H9 (cell line): ENCODE measurements around the gene DHX38. TPM values are rescaled to one million over a fixed set of nuclear protein-coding genes. Genes with fewer than 3 reads are reported as not detected.

Experiments used
- DNase-seq: peaks from one replicate; pipeline ENCODE4 v3.0.0-alpha.2; 2017
- H2AFZ ChIP-seq: one replicate; pipeline ENCODE4 v1.6.1; 2013; ENCODE audit warnings: mild to moderate bottlenecking, low read length, control low read depth, moderate library complexity
- H2AK5ac ChIP-seq: 2 replicates; pipeline ENCODE4 v1.6.1; 2013; ENCODE audit warnings: low read length, control low read depth, mixed read lengths; ENCODE audit not compliant: insufficient read length
- H2BK120ac ChIP-seq: one replicate; pipeline ENCODE4 v1.6.1; 2013; ENCODE audit warnings: low read depth, mild to moderate bottlenecking, low read length, control low read depth, inconsistent platforms; ENCODE audit not compliant: poor library complexity, severe bottlenecking
- H2BK12ac ChIP-seq: 2 replicates; pipeline ENCODE4 v1.6.1; 2013; ENCODE audit warnings: low read length, control low read depth, mixed read lengths, low read depth; ENCODE audit not compliant: insufficient read length
- H2BK15ac ChIP-seq: 2 replicates; pipeline ENCODE4 v1.6.1; 2013; ENCODE audit warnings: low read depth, low read length, control low read depth
- H2BK20ac ChIP-seq: one replicate; pipeline ENCODE4 v1.6.1; 2013; ENCODE audit warnings: low read depth, mild to moderate bottlenecking, low read length, control low read depth, inconsistent platforms; ENCODE audit not compliant: poor library complexity, severe bottlenecking
- H2BK5ac ChIP-seq: 2 replicates; pipeline ENCODE4 v1.6.1; 2013; ENCODE audit warnings: low read length, control low read depth, mixed read lengths; ENCODE audit not compliant: insufficient read length
- H3K14ac ChIP-seq: 2 replicates; pipeline ENCODE4 v1.6.1; 2013; ENCODE audit warnings: low read length, control low read depth; ENCODE audit not compliant: insufficient read depth
- H3K18ac ChIP-seq: 2 replicates; pipeline ENCODE4 v1.6.1; 2013; ENCODE audit warnings: low read depth, mild to moderate bottlenecking, mixed read lengths, low read length, control low read depth; ENCODE audit not compliant: insufficient read length
- H3K23ac ChIP-seq: 2 replicates; pipeline ENCODE4 v1.6.1; 2013; ENCODE audit warnings: low read length, control low read depth, mixed read lengths, low read depth; ENCODE audit not compliant: insufficient read length
- H3K23me2 ChIP-seq: 2 replicates; pipeline ENCODE4 v1.6.1; 2013; ENCODE audit warnings: low read depth, mild to moderate bottlenecking, mixed read lengths, low read length, control low read depth; ENCODE audit not compliant: insufficient read length, poor library complexity, severe bottlenecking
- H3K27ac ChIP-seq: 2 replicates; pipeline ENCODE4 v1.5.1; 2013; ENCODE audit warnings: low read length, control low read depth, mixed read lengths, low read depth; ENCODE audit not compliant: insufficient read length
- H3K27me3 ChIP-seq: 2 replicates; pipeline ENCODE4 v1.6.1; 2013; ENCODE audit warnings: low read length, control low read depth, inconsistent platforms; ENCODE audit not compliant: insufficient read depth
- H3K4ac ChIP-seq: 2 replicates; pipeline ENCODE4 v1.6.1; 2013; ENCODE audit warnings: low read depth, mild to moderate bottlenecking, control low read depth, inconsistent platforms, low read length, moderate library complexity
- H3K4me1 ChIP-seq: 2 replicates; pipeline ENCODE4 v1.6.1; 2013; ENCODE audit warnings: low read length, control low read depth, inconsistent platforms; ENCODE audit not compliant: insufficient read depth
- H3K4me2 ChIP-seq: 2 replicates; pipeline ENCODE4 v1.6.1; 2013; ENCODE audit warnings: low read length, control low read depth, mixed read lengths; ENCODE audit not compliant: insufficient read length, insufficient read depth
- H3K56ac ChIP-seq: 2 replicates; pipeline ENCODE4 v1.6.1; 2013; ENCODE audit warnings: low read depth, mild to moderate bottlenecking, mixed read lengths, low read length, control low read depth; ENCODE audit not compliant: insufficient read length
- H3K79me1 ChIP-seq: 2 replicates; pipeline ENCODE4 v1.6.1; 2013; ENCODE audit warnings: low read depth, mild to moderate bottlenecking, moderate library complexity, low read length, control low read depth, inconsistent platforms; ENCODE audit not compliant: insufficient read depth, poor library complexity, severe bottlenecking
- H3K79me2 ChIP-seq: 2 replicates; pipeline ENCODE4 v1.6.1; 2013; ENCODE audit warnings: low read length, control low read depth, inconsistent platforms; ENCODE audit not compliant: insufficient read depth
- H3K9ac ChIP-seq: 2 replicates; pipeline ENCODE4 v1.6.1; 2013; ENCODE audit warnings: low read length, control low read depth, mixed read lengths; ENCODE audit not compliant: insufficient read length; ENCODE audit errors: extremely low read depth
- H3K9me3 ChIP-seq: one replicate; pipeline ENCODE4 v1.6.1; 2013; ENCODE audit warnings: low read depth, low read length, inconsistent platforms; ENCODE audit not compliant: control insufficient read depth
- H3T11ph ChIP-seq: one replicate; pipeline ENCODE4 v1.6.1; 2013; ENCODE audit warnings: mild to moderate bottlenecking, low read length, control low read depth, inconsistent platforms
- H4K20me1 ChIP-seq: one replicate; pipeline ENCODE4 v1.6.1; 2013; ENCODE audit not compliant: control insufficient read depth, insufficient read length, insufficient read depth
- H4K5ac ChIP-seq: 2 replicates; pipeline ENCODE4 v1.6.1; 2013; ENCODE audit warnings: low read depth, mild to moderate bottlenecking, mixed read lengths, low read length, control low read depth; ENCODE audit not compliant: insufficient read length
- H4K8ac ChIP-seq: replicated peaks from 2 replicates; pipeline ENCODE4 v1.6.1; 2013; ENCODE audit warnings: low read length, control low read depth, mixed read lengths, low read depth; ENCODE audit not compliant: insufficient read length
- H4K91ac ChIP-seq: 2 replicates; pipeline ENCODE4 v1.6.1; 2013; ENCODE audit warnings: low read depth, mild to moderate bottlenecking, moderate library complexity, mixed read lengths, low read length, control low read depth; ENCODE audit not compliant: insufficient read length
- H3K27ac Mint-ChIP-seq, 3 experiments: 2 replicates in 2 of 3; 3 replicates in 1 of 3; pipeline ENCODE4 v1.8.0; 2020 to 2021; ENCODE audit warnings: mixed read lengths in 3 of 3, mild to moderate bottlenecking in 1 of 3, moderate library complexity in 1 of 3
- H3K27me3 Mint-ChIP-seq: 2 replicates; pipeline ENCODE4 v1.8.0; 2021; ENCODE audit warnings: low read depth, mild to moderate bottlenecking, moderate library complexity, mixed read lengths
- H3K36me3 Mint-ChIP-seq, 3 experiments: 2 replicates in 2 of 3; 3 replicates in 1 of 3; pipeline ENCODE4 v1.8.0; 2020 to 2021; ENCODE audit warnings: low read depth in 3 of 3, mixed read lengths in 3 of 3; ENCODE audit not compliant: insufficient read depth in 1 of 3
- H3K4me1 Mint-ChIP-seq, 2 experiments: 2 replicates each; pipeline ENCODE4 v1.8.0; 2020; ENCODE audit warnings: mixed read lengths in 2 of 2
- H3K4me3 Mint-ChIP-seq, 2 experiments: 2 replicates in 1 of 2; 3 replicates in 1 of 2; pipeline ENCODE4 v1.8.0; 2020 to 2021; ENCODE audit warnings: mild to moderate bottlenecking in 2 of 2, mixed read lengths in 2 of 2, moderate library complexity in 1 of 2
- H3K9me3 Mint-ChIP-seq, 2 experiments: 2 replicates in 1 of 2; 3 replicates in 1 of 2; pipeline ENCODE4 v1.8.0; 2020; ENCODE audit warnings: mild to moderate bottlenecking in 2 of 2, mixed read lengths in 2 of 2, moderate library complexity in 1 of 2
- CTCF ChIP-seq: fragments of 200-600 bp; sonication (generic); conservative IDR thresholded peaks from 3 replicates; pipeline ENCODE4 v1.8.0; 2021; ENCODE audit warnings: antibody characterized with exemption, mild to moderate bottlenecking
- WGBS: extraction: QIAGEN DNeasy Blood & Tissue Kit; methylation state at CpG from one replicate; pipeline ENCODE4 v1.1.7; 2013; ENCODE audit warnings: missing lambda C conversion rate, low lambda C conversion rate, mixed read lengths; ENCODE audit not compliant: insufficient read length; ENCODE audit errors: extremely low coverage; 5-methylcytosine and 5-hydroxymethylcytosine counted together
- total RNA-seq: library from RNA; stranded (reverse); gene quantifications from 2 replicates; pipeline ENCODE4 v1.2.1, GENCODE V29; 2021

The DHX38 gene
- total RNA-seq, 1 experiment from 2014 or later, result 60.5 TPM

DNA sequence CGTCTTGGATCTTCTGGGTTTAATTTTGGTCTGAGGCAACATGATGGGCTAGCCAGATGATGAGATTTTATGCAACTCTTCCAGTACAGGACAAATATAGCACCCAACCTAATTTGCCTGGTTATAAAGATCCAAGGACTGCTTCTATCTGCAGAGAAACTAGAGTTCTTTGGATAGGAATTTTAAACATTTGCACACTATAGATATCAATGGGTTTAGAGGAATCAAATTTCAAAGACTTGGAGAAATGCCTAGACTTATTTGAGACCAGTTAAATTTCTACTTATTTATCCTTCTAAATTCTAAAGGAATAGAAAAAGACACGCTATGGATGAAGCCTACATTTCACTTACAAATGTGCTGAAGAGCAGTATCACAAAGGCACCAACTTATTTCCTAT, 65.7 kb downstream of the DHX38 start:
- Histone ChIP-seq H3K23me2 (no peaks in the 10 kb centered on the region), H2BK20ac (no peak overlapping the region), H3K56ac (no peak overlapping the region), H4K8ac (no peak overlapping the region), H3K4me1 (no peaks in the 10 kb centered on the region), H2AFZ (no peak overlapping the region), H3K18ac (no peak overlapping the region), H4K20me1 (no peaks in the 10 kb centered on the region), H3K27me3 (no peaks in the 10 kb centered on the region), H4K91ac (no peak overlapping the region), H3K9me3 (no peaks in the 10 kb centered on the region), H3K4me2 (no peak overlapping the region), H2AK5ac (no peak overlapping the region), H3K23ac (no peak overlapping the region), H3T11ph (no peak overlapping the region), H3K27ac (no peak overlapping the region), H2BK120ac (no peak overlapping the region), H4K5ac (no peak overlapping the region), H3K4ac (no peak overlapping the region), H3K79me1 (no peaks in the 10 kb centered on the region), H3K79me2 (no peaks in the 10 kb centered on the region), H3K9ac (no peak overlapping the region), H2BK15ac (no peak overlapping the region), H3K14ac (no peak overlapping the region), H2BK12ac (no peak overlapping the region), H2BK5ac (no peak overlapping the region)
- peaks cover 0 to 4% (median 2%) of the 10 kb centered on the region in 3 experiments; a peak in 4 of 7 replicates for H3K36me3 Mint-ChIP-seq
- no peak for DNase-seq
- H3K4me3 Mint-ChIP-seq, result no peak overlapping the region
- no peak overlapping the region for H3K27ac Mint-ChIP-seq
- peaks cover 0 to 3% of the 10 kb centered on the region in 2 experiments; a peak in 2 of 5 replicates for H3K9me3 Mint-ChIP-seq
- H3K4me1 Mint-ChIP-seq, result peaks cover 15% of the 10 kb centered on the region in 2 experiments
- whole genome bisulfite sequencing, result no CpG with 5 or more reads among the region's 2 CpGs
- no peak for TF ChIP-seq CTCF
- H3K27me3 Mint-ChIP-seq, result peaks cover 3% of the 10 kb centered on the region
